GM21528 (cell line): Measurements from ENCODE around the gene COPG2.

Source experiments
- ATAC-seq: cut with Tn5 transposase; IDR thresholded peaks from one replicate; pipeline ENCODE4 v1.9.1; 2021; ENCODE audit warnings: mild to moderate bottlenecking, moderate library complexity; ENCODE audit not compliant: unreplicated experiment, low FRiP score

COPG2 gene

DNA sequence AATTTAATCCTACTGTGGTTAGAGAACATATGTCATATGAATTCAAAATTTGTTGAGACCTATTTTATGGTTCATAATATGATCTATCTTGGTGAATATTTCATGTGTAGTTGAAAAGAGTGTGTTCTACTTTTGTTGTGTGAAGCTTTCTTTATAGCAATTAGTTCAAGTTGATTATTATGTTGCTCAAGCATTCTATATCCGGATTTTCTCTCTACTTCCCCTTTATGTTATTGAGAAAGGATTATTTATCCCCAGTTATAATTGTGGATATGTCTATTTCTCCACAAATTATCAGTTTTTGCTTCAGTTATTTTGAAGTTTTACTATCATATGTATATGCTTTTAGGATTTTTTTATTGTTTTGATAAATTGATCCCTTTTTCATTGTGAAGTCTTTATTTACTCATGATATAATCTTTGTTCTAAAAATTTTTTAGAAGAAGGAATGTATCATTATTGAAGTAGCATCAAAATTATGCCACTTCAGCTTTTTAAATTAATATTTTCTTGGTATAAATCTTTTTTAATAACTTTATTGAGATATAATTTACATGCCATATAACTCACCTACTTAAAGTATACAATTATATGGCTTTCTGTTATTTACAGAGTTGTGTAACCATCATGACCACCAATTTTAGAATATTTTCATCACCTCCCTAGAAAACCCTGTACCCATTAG lies 188.7 kb downstream of the COPG2 start:
- ATAC-seq, result no peak

DNA sequence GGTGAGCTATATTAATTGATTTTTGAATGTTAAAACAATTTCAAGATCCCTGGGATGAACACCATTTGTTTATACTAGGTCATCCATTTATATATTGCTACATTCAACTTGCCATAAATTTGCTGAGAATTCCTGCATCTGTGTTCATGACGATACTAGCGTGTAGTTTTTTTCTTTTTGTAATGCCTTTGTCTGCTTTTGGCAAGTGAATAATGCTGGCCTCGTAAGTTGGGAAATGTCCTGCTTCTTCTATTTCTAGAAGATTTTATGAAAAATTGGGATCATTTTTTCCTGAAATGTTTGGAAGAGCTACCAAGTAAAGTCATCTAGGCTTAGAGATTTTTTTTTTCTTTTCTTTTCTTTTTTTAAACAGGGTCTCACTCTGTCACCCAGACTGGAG lies 189.6 kb downstream of the COPG2 start:
- ATAC-seq, result no peak

DNA sequence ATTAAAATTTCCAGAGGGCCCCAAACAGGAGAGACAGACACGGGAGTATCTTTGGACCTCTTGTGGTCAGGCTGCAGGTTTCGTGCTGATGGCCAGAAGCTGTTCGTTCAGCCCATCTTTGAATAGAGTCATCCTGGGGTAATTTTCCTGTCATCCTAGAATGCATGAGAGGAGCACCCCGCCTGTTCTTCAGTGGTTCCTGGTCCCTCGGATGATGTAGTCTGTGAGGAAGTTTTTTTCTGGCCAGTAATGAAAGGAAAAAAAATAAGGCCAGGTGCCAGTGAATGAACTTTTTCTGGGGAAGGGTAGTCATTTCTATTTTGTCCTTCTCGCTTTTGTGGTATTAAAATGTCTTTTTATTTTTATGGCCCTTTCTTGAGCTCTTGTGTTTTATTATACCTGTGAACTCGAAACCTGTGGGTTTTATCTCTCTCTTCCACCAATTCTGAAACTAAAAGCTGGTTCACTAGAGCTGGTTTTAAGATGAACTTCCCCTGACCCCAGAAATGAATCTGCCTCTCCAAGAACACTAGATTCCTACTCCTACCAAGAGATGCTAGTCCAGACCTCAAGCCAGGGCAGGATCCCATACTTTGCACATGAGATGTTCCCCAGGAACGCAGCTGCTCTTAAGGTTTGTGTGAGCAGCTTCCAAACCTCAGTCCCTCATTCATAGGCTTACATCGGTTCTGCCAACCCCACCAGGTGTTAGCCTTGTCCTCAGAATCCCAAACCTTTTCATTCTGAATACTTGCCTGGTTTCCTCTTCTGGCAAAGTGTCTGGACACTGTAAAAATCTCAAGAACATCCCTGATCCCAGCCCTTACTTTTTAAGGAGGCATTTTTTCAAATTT lies 192.0 kb downstream of the COPG2 start:
- peak; percentile 64 for ATAC-seq

DNA sequence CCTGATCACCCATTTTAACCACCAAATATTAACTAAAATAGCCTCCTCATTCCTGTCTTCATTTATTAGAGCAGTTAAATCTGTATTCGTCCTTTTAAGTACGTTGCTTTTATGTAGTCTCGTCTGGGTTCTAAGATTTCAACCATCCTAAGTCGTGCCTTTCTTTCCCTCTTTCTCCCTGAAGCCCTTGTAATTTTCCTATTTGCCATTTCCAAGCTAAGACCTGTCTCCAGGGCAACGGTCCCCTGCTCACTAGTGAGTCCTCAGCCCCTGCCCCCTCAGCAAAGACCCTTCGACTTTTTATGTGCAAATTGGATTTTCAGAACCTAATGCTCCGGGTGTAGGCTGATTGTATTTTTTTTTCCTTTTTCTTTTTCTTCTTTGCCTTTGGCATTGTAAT lies 192.8 kb downstream of the COPG2 start:
- ATAC-seq, result no peak

- no peak for ATAC-seq
Observed at GRCh38 chr7:130473876-130474275, 194.7 kb downstream of the COPG2 start.

- no peak for ATAC-seq
Observed at GRCh38 chr7:130473289-130473688, 195.3 kb downstream of the COPG2 start.

GRCh38 chr7:130471974-130472373 lies 196.6 kb downstream of the COPG2 start:
- no peak for ATAC-seq

DNA sequence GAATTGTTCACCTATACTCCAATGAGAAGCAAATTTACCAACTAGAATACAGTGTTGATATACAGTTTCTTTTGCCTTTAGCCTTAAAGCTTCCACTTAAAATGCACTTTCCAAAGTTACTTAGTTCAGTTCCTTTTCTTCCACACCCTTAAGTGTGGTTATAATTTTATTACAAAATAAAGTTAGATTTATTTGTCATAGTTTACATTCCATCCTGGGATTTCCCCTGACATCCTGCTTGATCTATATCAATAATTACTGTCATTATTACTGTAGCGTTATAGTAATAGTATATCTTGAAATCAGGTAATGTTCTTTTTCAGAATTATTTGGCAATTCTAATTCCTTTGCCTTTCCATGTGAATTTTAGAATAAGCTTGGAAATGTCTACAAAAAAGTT lies 199.9 kb downstream of the COPG2 start:
- no peak for ATAC-seq

DNA sequence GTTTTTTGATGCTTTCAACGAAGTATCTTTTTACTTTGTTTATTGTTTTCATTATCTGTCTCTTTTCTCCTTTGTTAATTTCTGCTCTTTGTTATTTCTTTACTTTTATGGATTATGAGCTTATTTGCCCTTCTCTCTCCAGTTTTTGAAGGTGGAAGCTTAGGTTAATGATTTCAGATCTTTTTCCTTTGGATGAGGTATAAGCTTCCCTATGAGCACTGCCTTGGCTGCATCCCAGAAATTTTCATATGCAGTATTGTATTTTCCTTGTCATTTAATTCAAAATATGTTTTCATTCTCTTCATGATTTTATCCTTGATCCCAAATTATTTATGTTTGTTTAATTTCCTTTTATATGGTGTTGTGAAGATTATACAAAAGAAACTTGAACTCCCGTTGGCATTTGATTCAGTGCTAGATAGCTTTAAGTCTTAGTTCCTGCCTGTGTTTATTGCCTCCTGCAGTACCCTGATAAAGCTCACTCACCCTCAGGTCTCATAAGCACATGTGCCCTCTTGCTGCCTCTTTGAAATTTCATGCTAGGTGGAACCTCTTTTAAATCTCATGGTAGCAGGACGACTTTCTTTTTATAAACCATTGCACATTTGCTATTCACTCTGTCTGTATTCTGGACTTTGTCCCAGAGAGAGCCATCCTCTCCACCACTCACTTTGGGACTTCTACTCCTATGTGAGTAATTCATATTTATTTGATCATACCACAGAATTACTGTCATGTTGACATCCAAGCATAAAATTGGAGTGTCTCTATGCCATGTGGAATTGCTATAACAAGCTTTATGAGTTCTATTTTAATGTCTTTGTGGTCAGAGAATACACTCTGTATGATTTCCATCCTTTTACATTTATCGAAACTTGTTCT lies 204.8 kb downstream of the COPG2 start:
- no peak for ATAC-seq

- ATAC-seq, result no peak
Observed at GRCh38 chr7:130461272-130461671, 207.3 kb downstream of the COPG2 start.

GRCh38 chr7:130458257-130458656 lies 210.3 kb downstream of the COPG2 start:
- no peak for ATAC-seq
